ENCODE measurements around the gene DACT3.

Gene DACT3, protein sequence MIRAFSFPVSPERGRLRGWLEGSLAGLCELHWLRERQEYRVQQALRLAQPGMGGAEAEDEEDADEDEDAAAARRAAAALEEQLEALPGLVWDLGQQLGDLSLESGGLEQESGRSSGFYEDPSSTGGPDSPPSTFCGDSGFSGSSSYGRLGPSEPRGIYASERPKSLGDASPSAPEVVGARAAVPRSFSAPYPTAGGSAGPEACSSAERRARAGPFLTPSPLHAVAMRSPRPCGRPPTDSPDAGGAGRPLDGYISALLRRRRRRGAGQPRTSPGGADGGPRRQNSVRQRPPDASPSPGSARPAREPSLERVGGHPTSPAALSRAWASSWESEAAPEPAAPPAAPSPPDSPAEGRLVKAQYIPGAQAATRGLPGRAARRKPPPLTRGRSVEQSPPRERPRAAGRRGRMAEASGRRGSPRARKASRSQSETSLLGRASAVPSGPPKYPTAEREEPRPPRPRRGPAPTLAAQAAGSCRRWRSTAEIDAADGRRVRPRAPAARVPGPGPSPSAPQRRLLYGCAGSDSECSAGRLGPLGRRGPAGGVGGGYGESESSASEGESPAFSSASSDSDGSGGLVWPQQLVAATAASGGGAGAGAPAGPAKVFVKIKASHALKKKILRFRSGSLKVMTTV

DNA sequence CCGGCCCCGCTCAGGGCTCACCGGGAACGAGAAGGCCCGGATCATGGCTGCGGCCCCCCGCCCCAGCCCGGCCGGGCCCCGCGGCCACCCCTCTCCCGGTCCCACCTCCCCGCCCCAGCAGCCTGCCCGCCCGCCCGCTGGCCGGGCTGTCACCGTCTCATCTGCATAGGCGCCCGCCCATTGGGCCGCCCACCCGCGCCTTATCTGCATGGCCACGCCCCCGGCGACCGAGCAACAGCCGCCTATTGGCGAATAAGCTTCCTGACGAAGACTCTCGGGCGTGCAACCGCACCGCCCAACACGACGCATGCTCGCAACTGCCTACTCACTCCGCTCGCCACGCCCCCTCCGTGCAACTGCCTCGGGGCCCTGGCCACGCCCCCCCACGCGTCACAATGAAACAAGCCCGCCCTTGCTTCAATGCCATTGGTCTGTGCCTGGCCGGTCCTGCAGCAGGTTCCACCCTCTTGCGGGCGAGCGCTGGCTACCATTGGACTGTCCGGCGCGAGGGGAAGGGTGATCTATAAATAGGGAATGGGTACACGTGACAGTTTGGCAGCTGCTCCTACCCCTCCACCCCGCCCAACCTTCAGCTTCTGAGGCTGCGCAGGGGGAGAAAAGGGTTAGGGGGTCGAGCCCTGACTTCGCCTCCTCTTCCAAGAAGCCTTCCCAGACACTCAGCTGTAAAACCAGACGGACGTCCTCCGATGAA, at the start of gene DACT3:
Gene DACT3 (minus strand): TSS at position 163 of the 712 bp plus-strand sequence. CDS start 118 bp downstream, at position 45.
- DNase-seq (ENCODE audit: low spot score): peak; percentile 100

DNA sequence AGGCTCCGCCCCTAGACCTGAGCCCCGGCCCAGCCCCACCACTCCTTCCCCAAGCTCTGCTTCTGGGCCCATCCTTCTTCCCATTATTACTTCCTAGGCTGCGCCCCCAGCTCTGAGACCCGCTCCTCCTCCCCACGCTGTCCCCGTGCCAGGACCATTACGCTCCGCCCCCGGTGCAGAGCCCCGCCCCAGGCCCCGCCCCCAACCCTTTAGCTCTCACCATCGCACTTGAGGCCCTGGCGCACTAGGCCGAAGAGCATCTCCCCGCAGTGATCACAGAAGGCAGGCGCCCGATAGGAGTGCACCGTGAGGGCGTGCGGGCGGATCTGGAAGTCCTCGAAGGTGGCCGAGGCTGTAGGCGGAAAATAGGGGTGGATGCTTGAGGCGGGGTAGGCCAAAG, 49.7 kb upstream of the DACT3 start:
- DNase-seq (ENCODE audit: low spot score): no peak

DNA sequence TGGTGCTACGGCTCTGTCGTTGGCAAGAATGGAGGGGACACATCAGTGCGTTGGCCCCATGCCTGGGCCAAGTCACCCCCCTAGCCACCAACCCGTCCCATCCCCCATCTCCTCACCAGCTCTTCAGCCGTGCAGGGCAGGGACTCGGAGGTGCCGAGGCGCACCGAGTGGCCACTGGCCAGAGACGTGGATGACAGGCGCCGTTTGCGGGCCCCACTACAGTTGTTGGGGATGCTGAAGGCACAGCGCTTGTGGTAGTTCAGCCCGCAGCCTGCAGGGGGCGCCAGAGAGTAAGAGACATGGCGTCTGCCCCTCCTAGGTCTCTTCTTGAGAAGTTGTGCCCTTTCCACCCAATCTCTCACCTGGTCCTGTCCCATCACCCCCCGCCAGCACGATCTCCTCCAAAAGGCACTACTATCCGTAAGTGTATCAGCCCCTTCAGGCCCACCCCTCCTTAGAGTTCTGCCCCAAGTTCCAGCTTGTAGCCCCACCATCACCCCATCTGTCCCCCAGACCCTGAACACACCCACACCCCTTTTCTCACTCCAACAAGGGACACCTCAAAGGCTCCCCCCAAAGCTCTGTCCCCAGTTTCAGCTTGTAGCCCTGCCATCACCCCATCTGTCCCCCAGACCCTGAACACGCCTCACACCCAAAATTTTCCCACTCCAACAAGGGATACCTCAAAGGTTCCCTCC, 43.5 kb upstream of the DACT3 start:
- peak; percentile 25 for DNase-seq (ENCODE audit: low spot score)

DNA sequence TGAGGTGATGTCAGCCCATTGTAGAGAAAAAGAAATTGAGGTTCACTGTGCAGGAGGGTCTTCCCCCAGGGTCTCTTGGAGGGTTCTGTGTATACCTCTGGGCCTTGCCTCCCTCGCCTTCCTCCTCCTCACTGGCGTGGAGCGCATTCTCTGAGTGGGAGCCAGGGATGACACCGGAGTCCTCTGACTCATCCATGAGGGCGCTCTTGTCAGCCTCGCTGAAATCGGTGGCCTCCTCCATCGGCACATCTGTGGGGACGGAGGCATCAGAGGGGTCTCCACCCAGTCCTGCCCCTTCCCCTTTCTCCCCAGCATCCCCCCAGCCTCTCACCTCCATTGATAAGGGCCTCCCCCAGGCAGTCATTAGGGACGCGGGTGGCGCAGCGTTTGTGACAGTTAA, 39.7 kb upstream of the DACT3 start:
- DNase-seq (ENCODE audit: low spot score): no peak

DNA sequence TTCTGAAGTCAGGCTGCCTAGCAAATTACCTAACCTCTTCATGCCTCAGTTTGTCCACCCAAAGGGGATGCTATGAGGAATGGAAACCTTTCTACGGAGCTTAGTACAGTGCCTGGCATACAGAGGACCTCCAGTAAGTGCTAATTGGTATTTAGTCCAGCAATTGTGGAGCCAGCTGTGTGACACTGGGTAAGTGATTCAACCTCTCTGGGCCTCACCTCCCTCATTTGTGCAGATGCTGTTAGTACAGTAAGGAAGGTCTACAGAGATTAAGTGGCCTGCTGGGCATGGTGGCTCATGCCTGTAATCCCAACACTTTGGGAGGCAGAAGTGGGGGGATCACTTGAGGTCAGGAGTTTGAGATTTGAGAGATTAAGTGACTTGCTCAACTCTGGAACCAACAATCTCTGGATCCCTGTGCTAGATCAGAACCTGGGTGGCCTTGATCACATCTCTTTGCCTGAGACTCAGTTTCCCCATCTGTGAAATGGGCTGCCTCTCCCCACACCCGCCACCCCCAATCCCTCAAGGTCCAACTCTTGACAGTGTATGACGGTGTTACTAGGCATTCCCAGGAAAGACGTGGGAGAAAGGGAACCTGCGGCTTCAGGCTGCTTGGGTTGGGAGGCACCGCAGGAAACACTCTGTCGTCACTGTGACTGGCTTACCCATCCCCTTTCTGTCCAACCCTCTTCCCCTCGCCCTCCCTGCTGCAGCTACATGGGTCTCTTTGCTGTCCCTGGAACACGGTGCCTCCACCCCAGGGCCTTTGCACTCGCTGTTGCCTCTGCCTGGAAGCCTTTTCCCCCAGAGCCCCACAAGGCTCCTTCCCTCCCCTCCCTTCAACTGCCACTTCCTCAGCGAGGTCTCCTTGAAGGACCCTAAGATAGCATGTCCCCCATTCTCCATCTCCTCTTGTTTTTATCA, 37.7 kb upstream of the DACT3 start:
- DNase-seq (ENCODE audit: low spot score): no peak

DNA sequence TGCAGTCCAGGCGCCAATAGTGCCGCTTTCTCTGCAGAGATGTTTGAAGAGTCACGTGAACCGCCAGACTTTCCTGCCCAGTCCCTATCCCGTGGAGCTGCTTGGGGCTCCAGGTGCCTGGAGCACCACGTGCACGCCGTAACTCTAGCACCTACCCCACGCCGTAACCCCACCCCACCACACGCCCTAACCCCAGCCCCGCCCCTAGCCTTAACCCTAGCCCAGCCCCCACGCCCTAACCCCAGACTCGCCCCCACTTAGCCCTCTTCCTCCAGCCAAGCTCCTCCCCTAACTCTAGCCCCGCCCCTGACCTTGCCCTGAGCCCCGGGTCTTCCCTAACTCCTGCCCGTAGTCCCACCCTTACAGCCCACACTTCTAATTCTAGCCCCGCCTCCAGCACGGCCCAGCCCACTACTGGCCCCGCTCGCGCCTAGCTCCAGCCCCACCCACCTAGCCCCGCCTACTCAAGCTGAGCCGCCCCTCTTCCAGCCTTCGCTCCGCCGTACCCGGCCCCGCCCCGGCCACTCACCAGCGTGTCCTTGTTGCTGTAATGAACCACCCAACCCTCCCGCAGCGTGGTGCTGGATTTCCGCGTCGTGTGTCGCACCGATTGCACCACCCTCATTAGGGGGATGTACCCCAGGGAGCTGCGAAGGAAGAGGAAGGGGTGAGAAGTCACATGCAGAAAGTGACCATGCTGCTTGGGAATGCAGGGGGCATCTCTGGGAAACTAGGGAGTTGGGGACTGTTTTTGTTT, 36.4 kb upstream of the DACT3 start:
- no peak for DNase-seq (ENCODE audit: low spot score)

DNA sequence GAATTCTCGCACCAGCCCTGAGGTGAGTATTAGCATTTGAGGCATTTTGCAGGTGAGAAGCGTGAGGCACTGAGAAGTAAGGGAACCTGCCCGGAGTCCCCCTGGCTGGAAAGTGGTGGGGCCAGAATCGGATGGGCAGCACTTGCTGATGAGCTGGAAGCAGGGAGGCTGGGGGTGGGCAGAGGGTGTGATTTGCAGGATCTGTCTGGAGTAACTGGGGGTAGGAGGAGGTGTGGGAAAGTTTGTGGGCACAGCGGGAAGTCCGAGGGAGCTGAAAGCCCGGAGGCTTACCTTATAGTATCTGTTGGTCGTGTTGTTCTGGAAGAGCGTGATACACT, 35.9 kb upstream of the DACT3 start:
- no peak for DNase-seq (ENCODE audit: low spot score)

DNA sequence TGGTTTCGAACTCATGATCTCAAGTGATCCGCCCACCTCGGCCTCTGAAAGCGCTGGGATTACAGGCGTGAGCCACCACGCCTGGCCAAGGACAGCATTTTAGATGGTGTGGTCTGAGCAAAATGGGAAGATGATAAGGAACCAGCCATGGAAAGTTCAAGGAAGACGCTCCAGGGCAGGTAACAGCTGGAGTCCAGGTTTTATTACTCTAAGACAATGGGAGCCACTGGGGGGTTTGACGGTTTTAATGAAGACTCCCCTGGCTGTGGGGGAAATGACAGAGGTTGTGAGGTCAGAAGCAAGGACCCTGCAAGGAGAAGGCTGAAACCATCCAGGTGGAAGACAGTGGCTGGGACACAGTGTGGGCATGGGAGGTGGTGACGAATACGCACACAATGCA, 35.1 kb upstream of the DACT3 start:
- no peak for DNase-seq (ENCODE audit: low spot score)

DNA sequence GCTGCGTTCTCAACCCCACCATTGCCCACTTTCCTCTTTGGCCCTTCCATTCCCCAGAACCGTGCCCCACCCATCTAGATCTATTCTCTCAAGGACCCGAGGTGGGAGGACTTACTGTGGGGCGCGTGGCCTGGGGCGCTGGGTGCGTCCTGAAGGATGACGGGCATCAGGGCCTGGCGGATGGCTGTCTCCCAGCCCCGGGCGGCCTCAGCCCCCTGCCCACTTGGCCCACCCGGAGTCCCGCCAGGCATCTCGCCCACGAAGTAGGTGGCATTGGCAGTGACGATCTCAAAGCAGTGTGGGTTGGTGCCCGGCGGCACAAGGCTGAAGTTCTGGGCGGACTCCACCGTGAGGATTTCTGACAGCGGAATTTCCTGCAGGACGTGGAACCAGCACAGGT, 32.8 kb upstream of the DACT3 start:
- no peak for DNase-seq (ENCODE audit: low spot score)

DNA sequence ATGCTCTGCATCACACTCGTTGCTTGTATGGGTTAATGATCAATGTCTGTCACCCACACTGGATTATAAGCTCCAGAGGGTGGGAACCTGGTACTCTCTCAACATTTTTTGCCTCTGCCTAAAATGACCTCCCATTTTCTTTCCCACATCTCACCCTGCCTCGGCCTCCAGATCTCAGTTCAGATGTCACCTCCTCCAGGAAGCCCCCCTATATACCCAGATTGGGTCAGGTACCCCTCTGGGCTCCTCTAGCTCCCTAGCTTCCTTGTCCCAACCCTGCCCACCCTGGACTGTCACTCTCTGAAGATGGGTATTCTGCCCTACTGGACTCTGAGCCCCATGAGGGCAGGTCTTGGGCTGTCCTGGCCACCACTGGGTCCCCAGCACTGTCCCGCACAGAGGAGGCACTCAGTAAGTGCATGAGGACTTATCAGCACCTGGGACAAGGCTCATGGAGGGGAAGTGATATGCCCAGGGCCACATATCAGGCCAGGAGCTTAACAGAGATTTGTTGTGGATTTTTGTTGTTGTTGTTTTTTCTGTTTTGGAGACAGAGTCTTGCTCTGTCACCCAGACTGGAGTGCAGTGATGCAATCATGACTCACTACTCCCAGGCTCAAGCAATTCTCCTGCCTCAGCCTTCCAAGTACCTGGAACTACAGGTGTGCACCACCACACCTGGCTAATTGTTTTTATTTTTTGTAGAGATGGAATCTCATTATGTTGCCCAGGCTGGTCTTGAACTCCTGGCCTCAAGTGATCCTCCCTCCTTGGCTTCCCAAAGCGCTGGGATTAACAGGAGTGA, 32.1 kb upstream of the DACT3 start:
- DNase-seq (ENCODE audit: low spot score): no peak

DNA sequence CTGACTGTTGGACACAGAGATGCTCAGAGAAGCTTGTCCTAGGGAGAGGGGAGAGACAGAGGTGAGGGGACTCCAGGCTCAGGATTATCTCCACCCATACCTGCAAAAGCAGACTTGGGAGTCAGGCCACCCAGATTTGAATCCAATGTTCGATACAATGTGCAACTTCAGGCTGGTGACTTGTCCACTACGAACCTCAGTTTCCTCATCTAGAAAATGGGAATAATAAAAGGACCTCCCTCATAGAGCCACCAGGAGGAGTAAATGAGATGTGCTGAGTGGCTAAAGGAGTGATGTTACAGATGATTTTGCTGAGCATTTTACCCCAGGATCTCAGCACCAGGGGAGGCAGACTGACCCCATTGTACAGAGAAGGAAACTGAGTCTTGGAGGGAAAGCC, 31.0 kb upstream of the DACT3 start:
- no peak for DNase-seq (ENCODE audit: low spot score)

DNA sequence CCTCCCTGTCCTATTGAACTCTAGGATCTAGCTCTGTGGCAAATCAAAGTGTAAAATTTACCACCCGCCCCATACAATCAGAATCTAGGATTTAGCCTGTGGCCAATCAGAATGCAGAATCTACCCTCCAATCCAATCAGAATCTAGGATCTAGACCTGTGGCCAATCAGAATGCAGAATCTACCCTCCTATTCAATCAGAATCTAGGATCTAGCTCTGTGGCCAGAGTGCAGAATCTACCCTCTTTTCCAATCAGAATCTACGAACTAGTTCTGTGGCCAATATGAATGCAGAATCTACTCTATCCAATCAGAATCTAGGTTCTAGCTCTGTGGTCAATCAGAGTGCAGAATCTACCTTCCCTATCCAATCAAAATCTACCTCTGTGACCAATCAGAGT, 30.1 kb upstream of the DACT3 start:
- DNase-seq (ENCODE audit: low spot score): no peak

DNA sequence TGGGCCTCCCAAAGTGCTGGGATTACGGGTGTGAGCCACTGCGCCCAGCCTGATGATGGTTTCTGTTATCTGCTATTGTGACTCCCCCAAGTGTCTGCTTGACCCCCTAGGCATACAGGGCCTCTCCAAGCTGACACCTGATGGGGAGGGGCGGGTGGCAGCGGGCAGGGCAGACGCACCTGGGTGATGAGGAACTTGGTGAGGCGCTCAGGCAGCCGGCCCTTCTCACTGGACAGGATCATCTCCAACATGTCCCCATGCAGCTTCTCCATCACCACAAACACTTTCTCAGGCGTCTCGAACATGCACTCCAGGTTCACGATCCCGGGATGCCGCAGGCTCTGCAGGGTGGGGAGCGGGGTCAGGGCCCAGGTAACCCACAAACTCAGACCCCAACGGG, 28.4 kb upstream of the DACT3 start:
- DNase-seq (ENCODE audit: low spot score): no peak

DNA sequence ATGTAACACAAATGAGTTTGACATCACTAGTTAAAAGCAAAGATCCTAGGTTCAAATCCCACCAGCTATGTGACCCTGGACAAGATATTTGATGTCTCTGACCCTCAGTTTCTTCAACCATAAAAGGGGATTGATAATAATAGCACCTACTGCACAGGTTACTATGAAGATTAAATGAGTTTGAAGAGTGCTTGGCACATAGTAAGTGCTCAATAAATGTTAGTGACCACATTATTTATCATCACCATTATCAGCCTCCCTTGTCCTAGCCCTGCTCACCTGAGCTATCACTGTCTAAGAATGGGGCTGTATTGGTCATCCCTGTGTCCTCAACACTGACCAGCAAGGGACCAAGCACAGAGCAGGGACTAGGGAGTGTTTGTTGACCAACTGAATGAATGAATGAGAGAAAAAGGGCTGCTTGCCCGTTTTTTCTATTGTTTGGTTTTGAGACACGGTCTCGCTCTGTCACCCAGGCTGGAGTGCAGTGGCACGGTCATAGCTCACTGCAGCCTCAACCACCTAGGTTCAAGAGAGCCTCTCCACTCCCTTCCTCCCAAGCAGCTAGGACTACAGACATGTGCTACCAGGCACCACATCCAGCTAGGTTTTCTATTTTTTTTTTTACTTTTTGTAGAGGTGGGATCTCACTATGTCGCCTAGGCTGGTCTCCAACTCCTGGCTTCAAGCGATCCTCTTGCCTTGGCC, 26.6 kb upstream of the DACT3 start:
- no peak for DNase-seq (ENCODE audit: low spot score)

DNA sequence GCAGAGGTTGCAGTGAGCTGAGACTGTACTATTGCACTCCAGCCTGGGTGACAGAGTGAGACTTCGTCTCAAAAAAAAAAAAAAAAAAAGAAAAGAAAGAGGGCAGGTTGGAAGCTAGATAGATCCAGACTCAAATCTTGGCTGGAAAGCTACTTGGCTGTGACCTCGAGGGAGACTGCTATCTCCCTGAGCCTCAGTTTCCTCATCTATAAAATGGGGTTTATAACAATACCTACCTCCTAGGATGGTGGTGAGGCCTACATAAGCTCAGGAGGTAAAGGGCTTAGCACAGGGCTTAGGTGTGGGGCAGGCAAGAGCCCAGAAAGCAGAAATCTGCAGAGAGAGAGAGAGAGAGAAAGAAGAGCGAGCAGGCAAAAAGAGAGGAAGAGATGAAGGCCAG, 24.2 kb upstream of the DACT3 start:
- no peak for DNase-seq (ENCODE audit: low spot score)

DNA sequence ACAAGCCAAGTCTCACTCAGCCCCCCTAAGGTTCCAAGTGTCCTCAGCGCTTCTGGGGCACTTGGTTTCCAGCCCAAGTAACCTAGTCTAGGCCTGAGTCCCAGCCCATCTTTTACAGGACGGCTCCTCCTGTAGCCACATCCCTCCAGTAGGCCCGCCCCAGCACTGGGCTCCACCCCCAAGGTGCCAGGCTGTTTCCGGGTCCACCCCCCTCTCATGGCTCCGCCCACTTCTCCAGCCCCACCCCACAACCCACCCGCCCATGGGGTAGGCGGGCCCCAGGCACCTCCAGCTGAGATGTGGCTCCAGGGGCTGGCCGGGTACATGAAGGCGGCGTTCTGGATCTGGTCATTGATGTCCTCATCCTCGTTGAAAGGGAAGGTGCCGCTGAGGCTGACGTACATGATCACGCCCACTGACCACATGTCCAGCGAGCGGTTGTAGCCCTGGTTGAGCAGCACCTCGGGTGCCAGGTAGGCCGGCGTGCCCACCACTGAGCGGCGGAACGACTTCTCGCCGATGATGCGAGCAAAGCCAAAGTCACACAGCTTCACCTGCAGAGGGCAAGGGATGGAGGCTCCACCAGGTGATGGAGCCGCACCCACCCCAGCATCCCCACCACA, 17.2 kb upstream of the DACT3 start:
- DNase-seq (ENCODE audit: low spot score): no peak

DNA sequence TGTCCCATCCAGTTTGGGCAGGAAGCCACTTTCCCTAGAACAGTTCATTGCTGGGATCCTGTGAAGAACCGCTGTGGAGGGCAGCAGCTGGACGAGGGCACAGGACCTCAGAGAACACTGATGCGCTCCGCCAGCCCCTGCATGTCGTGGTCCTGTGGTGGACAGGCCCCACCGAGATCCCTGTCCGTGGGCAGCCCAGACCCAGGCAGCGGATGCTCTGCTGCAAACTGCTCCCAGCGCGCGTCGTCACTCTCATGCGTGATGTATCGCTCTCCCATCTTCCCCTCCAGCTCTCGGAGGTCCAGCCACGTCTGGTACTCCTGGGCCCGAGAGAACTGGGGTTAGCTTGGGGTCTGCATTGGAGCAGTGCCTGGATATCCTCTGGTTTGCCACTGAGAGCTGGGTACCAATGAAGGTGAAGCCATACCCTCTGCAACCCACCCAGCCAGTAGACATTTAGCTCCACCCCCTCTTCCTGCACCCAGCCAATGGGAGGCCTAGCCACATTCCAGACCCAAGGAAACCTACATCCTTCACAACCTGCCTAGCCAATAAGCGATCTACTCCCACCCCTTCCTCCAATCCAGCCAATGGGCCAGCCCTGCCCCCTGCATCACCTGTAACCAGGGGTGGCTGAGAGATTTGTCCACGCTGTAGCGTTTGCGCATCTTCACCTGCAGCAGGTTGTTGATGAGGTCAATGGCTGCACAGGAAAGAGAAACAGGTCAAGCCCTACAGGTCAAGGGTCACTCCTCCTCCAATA, 13.6 kb upstream of the DACT3 start:
- no peak for DNase-seq (ENCODE audit: low spot score)

DNA sequence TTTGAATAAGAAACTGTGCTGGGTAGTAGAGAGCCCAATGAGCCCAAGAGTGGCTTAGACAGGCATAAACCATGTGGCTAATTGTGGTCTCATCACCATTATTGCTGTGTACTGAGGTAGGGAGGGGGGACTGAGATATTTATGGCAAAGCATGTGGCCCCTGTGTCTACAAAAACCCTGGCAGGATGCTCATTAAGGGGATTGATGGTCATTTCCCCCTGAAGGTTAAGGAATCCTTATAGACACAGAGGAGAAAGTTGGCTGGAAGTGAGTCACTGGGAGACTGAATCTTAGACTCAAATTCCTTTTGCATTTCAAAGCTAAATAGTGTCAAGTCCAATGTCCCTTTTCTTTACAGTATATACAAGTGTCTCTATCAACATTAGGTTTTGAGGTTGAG, 9.8 kb upstream of the DACT3 start:
- no peak for DNase-seq (ENCODE audit: low spot score)
